HG02642 (cell line): ENCODE results near the gene CEND1.

Experiments used
- ATAC-seq: cut with Tn5 transposase; IDR thresholded peaks from one replicate; pipeline ENCODE4 v1.9.1; 2021; ENCODE audit warnings: mild to moderate bottlenecking; ENCODE audit not compliant: unreplicated experiment, poor library complexity

CEND1 gene

DNA sequence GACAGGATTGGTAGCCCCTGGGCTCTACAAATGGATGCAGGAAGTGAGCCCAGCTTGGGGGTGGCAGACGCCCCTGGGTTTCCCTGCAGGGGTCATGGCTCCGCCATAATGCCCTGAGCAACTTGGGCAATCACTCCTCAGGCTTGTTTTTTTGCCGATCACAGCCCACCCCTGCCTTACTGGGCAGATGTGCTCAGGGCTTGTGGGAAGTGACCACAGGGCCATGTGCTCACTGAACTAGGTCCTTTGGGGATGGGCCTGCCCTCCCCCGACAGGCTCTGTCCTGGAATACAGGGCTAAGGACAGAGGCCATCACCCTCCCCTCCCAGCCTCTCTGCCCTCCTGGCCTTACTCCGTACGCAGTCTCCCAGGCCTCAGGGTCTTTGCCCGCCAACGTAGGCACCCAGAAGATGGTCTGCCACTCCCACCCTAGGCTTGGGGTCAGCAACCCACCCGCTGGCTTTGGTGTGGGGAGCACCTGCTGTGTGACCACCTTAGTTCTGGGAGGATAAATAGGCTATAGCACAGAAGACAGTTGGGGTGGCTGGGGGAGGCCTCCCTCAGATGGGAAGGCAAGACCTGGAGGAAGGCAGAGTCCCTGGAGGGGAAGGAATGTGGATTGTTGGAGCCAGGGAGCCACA, 23.7 kb upstream of the CEND1 start:
- ATAC-seq: no peak

- no peak for ATAC-seq
These were observed 23.2 kb upstream of the CEND1 start for GRCh38 chr11:813072-813455.

DNA sequence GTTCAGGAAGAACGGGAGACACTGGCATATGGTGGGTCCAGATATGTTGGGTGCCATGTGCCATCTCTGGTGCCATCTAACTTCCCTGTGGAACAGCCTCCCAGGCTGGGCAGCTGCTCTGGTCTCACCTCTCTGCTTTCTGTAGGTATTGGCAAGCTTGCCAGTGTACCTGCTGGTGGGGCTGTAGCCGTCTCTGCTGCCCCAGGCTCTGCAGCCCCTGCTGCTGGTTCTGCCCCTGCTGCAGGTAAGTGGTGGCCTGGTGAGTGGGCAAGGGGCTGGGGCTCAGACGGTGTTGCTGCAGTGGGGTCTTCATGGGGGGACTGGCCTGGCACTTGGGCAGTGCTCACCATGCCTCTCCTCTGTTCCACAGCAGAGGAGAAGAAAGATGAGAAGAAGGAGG, 22.5 kb upstream of the CEND1 start:
- no peak for ATAC-seq

DNA sequence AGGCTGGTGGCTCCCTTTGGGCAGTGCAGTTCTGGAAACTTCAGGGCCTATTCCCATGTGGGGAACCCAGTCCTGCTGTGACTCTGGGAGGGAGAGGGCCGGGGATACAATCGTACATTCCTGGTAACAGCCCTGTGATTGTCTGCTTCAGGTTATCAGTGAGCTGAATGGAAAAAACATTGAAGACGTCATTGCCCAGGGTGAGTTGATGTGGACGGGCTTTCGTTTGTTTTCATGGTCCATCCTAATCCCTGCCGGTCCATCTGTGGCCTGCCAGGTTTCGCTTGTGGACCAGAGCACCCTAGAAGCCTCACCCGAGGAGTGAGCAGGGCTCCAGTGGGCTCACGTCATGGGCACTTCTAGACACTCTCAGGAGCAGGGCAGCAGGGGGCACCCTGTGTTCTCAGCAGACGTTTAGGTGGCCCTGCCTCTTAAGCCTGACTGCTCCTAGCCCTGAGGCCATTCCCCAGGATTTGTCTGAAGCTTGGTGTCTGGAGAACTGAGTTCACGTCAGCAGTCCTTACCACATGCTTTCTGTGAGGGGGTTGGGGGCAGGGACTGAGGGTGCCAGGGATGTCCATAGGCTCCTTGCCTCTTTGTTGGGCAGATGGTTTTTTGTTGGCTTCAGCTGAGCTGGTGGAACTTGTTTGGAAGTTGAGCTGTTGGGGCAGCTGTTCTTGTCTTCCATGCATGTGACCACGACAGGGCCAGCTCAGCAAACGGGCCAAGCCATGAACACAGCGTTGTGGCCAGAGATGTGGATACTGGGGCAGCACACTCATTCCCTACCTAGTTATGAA, 21.8 kb upstream of the CEND1 start:
- ATAC-seq: no peak

DNA sequence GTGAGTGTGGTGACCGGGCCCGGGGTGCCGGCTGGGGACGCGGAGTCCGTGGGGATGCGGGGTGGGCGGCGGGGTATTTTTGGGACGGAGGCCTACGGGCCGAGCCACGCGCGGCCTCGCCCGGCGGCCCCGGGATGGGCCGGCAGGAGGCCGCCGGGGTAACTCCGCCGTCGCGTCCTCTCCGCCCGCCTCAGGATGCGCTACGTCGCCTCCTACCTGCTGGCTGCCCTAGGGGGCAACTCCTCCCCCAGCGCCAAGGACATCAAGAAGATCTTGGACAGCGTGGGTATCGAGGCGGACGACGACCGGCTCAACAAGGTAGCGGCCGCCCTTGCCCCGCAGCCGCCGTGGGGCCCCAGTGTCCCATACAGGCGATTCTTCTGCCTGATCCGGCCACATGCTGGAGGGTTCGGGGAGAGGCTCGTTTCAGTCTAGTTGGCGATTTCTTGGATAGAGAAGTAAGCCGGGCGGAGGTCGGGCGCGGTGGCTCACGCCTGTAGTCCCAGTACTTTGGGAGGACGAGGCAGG, 20.2 kb upstream of the CEND1 start:
- peak; percentile 16 for ATAC-seq

DNA sequence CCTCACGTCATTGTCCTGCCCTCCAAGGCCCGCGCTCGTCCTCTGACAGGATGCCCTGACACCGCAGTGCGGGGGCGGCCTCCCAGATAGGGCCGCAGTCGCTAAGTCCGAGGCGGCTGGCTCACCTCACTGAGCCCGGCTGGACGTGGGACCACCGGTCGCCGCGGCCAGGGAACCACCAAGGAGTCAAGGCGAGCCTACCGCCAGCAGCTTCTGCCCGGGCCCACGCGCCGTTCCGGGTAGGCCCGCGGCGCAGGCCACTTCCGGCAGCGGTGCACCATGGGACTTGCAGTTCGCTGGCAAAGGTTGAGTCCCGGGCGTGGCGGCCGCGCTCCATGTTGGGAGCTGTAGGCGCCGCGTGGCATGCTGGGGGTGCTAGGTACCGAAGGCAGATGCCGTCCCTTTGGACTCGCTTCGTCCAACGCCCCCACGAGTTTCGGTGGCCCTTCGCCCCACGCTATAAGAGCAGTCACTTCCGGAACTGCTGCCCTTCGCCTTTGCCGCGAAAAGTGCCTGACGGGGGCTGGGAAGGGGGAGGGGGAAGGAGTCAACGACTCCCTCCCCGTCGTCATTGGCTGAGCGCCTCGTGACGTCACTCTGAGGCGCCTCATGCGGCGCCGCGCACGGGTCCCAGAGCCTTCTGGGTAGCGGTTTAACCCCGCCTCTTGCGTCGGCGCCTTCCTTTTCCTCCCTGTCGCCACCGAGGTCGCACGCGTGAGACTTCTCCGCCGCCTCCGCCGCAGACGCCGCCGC, 19.6 kb upstream of the CEND1 start, which contains the start of gene RPLP2:
TSS of gene RPLP2 (plus strand) at position 681 of the 753 bp plus-strand sequence. CDS start 268 bp downstream, outside the sequence.
- peak; percentile 79 for ATAC-seq

- no peak for ATAC-seq
These were observed 18.8 kb upstream of the CEND1 start for GRCh38 chr11:808427-809286.

- ATAC-seq: no peak
These were observed 14.7 kb upstream of the CEND1 start for GRCh38 chr11:804599-804964.

DNA sequence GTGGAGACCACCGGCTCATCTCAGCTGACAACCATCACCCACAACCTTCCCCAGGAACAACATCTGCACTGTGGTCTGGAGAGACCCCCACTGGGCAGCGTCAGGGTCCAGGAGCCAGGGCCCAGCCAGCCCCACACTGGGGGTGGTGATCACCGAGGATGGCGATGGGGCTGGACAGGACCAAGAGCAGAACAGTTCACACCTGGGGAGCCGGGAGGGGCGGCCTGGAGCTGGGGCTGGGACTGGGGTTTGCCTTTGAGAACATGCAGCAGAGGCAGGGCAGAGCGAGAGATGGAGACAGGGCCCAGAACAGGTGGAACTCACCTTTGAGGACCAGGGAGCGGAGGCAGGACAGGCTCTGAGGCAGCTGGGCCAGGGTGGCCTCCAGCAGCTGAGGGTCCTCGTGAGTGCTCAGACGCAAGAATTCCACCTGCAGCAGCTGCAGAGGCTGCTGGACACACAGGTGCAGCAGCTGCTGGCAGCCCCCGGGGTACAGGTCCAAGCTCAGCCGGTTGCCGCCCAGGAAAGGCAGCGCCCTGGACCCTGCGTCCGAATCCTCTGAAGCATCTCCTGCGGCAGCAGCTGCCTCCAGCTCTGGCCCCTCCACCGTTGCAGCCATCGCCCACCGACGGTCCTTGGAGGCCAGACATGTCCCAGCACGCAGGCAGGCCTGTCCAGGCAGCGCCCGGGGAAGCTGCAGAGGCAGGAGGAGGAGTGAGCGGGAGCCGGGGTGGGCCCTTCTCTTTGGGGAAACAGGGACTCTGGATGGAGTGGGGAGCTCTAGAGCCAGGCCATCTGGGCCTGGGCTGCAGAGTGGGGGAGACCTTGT, 14.1 kb upstream of the CEND1 start:
- no peak for ATAC-seq

GRCh38 chr11:803467-803742, 13.5 kb upstream of the CEND1 start:
- no peak for ATAC-seq

DNA sequence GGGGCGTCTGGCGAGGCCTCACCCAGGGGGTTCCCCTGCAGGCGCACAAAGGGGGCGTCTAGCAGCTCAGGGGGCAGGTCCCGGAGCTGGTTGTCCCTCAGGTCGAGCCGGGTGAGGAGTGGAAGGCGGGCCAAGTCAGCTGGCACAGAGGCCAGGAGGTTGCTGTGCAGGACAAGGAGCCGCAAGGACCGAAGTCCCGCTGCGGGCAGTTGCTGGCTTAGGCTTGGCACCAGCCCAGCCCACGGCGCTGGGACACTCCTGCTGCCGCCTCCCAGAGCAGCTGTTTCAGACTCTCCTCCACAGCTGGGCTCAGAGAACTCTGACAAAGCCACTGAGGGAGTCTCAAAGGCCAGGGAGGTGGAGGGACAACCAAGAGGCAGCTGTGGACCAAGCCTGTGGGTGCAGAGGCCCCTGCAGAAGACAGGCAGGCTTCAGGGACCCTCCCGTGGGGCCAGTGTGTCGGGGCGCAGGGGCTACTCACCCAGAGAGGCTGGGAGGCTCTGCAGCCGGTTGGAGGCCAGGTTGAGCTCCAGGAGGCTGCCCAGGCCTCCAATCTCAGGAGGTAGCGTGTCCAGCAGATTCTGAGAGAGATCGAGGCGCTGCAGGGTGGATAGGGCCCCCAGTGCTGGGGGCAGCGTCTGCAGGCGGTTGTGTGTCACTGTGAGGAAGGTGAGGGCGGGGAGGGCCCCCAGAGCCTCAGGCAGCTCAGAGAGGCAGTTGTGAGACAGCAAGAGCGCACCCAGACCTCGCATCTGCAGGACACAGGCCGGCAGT, 13.0 kb upstream of the CEND1 start:
- no peak for ATAC-seq

DNA sequence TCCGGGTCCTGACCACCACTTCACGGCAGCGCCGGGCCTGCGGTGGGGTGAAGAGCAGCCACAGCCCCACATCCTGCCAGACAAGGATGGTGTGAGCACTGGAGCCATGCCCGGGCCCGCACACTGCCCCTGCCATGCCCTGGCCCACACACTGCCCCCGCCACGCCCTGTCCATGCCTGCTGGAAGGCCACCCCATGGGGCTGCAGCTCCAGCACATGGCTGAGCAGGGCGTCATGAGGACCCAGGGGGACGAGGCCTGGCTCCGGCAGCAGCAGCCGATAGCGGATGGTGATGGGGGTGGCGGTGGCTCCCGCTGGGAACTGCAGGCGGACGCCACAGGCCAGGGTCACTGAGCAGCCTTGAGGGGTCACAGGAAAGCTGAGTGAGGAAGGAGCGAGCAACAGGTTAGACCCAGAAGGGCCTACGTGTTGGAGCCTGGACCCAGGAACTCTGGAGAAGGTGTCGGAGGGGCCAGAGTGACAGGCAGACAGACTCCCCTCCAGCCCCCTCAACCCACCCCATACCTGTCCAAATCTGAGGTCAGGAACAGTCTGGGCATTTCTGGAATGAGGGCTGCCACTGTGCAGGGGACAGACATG, 12.2 kb upstream of the CEND1 start:
- ATAC-seq: no peak

DNA sequence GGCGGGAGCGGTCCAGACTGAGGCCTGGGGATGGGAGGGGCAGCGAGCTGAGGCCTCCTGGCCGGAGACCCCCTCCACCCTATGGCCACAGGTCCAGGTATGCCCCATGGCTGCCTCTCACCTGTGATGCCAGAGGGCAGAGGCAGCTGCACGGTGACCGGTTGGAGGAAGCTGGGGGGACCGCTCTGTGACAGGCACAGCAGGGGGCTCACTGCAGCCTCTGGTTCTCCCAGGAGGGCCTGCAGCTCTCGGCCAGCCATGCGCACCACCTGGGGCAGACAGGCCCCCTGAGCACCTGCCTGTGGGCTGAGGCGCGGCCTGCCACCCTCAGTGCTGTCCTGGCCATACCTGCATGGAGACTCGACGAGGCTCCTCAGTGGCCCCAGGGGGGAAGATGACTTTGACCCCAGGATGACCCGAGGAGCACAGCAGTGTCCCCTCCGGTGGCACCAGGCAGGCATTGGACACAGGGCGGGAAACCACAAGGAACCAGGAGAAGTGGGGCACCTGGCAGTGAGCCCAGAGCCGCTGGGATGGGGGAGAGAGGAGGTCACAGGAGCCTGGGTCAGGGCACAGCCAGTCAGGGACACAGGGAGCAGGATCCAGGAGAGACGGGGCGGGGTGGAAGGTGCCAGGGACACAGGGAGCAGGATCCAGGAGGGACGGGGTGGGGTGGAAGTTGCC, 11.3 kb upstream of the CEND1 start:
- ATAC-seq: no peak

DNA sequence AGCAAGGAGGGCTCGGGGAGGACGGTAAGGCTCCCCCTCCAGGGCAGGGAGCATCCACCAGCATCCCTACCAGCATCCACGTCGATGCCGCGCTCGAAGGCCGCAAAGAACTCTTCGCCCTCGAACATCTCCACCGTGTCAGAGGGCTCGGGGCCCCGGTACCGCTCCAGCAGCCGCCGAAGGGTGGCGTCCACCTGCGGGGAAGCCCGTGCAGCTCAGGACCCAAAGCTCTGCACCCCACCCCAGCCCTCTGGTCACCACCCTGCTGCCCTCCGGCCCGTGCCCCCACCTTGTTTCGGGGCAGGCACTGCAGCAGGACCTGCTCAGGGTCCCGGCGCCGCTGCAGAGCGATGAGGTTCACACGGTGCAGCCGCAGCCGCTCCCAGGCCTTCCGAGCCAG, 10.6 kb upstream of the CEND1 start:
- no peak for ATAC-seq

DNA sequence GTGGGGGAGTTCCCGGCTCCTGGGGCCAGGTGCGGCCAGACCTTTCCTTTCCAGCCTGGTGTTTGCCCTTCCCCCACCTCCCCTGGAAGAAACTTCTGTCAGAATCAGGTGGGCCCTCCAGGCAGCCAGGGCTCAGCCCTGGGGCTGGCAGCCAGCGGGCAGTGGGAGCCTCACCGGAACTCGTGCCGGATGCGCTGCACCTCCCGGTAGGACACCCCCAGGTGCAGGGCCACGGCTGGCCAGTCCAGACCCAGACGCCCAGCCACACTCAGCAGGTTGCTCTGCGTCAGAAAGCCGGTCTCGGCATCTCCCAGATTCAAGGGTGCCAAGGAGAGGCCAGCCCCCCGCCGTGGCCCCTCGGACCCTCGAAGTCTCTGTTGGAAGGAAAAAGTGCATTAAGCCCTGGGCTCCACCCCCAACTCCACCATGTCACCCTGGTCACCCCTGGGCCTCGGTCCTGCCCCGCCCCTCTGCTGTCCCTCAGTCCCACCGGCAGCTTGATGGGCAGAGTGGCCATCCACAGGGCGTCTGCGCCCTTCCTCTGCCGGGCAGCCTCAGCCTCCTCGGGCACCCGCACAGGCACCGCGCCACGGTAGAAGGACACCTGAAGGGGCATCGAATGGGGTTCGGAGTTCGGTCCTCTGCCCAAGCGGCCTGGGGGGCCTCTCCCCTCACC, 9.9 kb upstream of the CEND1 start:
- ATAC-seq: no peak

- peak; percentile 70 for ATAC-seq
These were observed 8.3 kb upstream of the CEND1 start, which contains the start of gene SLC25A22 for GRCh38 chr11:798093-798713. Gene SLC25A22, minus strand, starts transcription at chr11:798281. Its CDS starts 3,275 bp downstream, at chr11:795006.
